ENCODE results near the gene GBP4.

GBP4 gene

GRCh38 chr1:89143484-89143883 lies 55.3 kb downstream of the GBP4 start:
- no peak overlapping the region for H3K4me3 ChIP-seq (ENCODE audit: control insufficient read depth, low read depth, low read length)
- no peak for DNase-seq (ENCODE audit: low read depth)
- TF ChIP-seq, protein P1, sequence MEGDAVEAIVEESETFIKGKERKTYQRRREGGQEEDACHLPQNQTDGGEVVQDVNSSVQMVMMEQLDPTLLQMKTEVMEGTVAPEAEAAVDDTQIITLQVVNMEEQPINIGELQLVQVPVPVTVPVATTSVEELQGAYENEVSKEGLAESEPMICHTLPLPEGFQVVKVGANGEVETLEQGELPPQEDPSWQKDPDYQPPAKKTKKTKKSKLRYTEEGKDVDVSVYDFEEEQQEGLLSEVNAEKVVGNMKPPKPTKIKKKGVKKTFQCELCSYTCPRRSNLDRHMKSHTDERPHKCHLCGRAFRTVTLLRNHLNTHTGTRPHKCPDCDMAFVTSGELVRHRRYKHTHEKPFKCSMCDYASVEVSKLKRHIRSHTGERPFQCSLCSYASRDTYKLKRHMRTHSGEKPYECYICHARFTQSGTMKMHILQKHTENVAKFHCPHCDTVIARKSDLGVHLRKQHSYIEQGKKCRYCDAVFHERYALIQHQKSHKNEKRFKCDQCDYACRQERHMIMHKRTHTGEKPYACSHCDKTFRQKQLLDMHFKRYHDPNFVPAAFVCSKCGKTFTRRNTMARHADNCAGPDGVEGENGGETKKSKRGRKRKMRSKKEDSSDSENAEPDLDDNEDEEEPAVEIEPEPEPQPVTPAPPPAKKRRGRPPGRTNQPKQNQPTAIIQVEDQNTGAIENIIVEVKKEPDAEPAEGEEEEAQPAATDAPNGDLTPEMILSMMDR (conservative IDR thresholded peaks at IDR 0.05; ENCODE audit: control insufficient read depth, insufficient read depth, low read depth, low read length), result no peak

GRCh38 chr1:89142160-89142559 lies 56.6 kb downstream of the GBP4 start:
- H3K4me3 ChIP-seq (ENCODE audit: control insufficient read depth, low read depth, low read length), result no peak overlapping the region
- TF ChIP-seq, protein P1 (conservative IDR thresholded peaks at IDR 0.05; ENCODE audit: control insufficient read depth, insufficient read depth, low read depth, low read length), result no peak

DNA sequence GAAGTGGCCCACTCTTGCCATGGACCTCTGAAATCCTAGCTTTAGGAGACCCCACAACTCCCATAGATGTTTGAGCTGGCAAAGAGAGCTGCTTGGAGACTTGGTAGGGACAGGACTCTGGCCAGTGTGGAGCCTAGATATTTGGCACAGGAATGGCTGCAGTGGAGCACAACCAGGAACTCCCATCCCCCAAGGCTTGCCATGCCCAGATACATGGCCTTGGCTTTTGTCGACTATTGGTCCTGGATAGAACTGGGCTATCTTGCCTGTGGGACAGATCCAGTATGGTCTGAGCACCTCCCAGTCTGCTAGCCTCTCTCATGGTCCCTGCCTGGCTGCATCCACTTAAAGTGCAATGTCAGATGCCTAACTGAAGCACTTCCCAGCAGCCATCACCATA lies 65.0 kb downstream of the GBP4 start:
- no peak overlapping the region for H3K4me3 ChIP-seq (ENCODE audit: control insufficient read depth, low read depth, low read length)
- TF ChIP-seq, protein P1 (conservative IDR thresholded peaks at IDR 0.05; ENCODE audit: control insufficient read depth, insufficient read depth, low read depth, low read length), result no peak
- DNase-seq (ENCODE audit: low read depth), result no peak

More at GRCh38 chr1:89142160-89142559, 56.6 kb downstream of the GBP4 start:
- DNase-seq (ENCODE audit: low read depth), result no peak
